NOMO-1 (cell line): ENCODE results near the gene FAM240A.

ENCODE experiments used
- DNase-seq, 2 experiments: peaks; one replicate each; lab custom pipeline; 2025; ENCODE audit not compliant: unreplicated experiment in 2 of 2; lab: John Stamatoyannopoulos, UW

FAM240A gene

GRCh38 chr3:46624975-46625490, 12.7 kb downstream of the FAM240A start:
- DNase-seq: no peak

DNA sequence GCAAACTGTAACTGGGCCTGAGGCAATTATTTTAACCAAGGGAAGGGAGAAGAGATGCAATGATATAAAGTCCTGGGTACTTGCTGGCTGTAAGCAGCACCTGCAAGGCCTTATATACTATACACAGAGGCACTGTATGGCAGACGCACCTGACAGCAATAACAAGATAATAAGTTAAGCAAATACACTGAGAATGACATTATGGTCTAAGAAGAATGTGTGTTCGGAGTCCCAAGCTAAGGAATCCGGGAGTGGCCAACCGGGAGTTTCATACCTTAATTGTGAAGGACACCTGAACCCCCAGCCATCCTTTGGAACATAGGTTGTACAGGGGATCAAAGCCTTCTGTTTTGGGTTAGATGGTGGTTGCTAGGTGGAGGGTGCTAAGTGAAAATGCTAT, 13.7 kb downstream of the FAM240A start:
- DNase-seq: no peak

- DNase-seq: no peak
These were observed 14.8 kb downstream of the FAM240A start for GRCh38 chr3:46627078-46627477.

- DNase-seq: no peak
These were observed 16.6 kb downstream of the FAM240A start for GRCh38 chr3:46628901-46629369.

DNA sequence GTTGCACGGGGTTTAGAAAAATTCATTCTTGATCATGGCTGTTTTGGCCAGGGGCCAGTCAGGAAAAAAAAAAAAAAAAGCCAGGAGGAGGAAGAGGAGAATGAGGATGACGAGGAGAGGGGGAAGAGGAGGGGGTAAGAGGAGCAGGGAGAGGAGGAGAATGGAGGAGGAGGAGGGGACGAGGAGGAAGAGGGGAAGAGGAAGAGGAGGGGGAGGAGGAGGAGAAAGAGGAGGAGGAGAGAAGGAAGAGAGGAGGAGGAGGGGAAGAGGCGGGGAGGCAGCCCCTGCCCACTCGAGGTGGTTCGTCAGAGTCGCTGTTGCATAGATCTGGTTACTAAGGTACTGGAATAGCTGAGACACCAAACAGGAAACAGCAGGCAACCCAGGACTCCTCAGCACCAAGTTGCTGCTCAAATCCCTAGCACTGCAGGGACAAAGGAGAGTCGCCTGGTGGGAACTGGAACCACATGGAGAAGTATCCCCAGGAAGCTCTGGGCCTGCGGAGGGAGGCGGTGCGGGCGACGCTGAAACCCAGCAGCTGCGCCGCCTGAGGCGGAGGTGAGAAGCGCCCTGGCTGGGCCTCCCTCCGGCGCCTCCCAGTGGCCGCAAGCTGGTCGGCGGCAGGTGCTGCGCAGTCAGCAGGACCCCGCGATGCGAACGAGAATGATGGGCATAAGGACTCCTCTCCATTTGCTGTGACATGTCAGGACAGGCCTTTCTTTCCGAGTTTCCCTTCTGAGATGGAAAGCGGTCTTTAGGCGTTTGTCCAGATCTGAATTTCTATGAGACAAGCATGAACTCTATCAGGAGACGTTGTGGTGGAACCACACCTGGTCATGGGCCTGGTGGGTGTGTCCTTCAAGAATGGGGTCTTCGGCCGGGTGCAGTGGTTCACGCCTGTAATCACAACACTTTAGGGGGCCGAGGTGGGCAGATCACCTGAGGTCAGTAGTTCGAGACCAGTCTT, 17.5 kb downstream of the FAM240A start:
- peak; percentile 70 to 90 for DNase-seq

DNA sequence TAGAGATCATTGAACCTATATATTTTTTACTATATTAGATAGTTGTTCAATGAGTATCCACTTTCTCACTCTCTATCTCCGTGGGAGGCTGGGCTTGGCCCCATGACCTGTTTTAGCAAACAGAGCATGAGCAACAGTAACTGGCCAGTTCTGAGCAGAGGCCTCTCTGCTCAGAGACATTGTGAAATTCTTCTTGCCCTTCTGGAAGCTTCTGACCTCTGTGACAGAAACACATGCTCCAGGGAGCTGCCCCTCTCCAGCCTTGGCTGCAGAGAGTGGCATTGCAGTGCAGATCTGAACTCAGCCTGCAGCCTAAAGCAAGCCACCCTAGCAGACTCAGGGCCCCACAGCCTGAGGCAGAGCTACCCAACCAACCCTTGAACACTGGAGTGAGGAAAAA, 20.5 kb downstream of the FAM240A start:
- DNase-seq: no peak

DNA sequence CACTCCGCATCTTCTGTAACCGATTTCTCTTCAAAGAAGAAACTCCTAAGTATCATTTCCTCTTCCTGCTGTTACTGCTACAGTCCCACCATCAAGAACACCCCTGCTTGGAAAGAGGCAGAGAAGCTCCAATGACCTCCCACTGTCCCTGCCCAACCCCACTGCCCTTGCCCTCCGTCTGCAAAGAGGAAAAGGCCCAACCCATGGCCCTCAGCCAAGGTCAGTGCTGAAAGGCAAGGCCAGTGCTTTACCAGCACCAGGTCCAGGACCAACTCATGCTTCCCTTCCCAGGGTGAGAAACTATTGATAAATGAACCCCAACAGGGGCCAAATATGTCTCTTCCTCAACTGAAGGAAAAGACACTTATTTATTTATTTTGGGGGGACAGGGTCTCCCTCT, 22.5 kb downstream of the FAM240A start:
- peak in 1 of 2 experiments; percentile 1 for DNase-seq

DNA sequence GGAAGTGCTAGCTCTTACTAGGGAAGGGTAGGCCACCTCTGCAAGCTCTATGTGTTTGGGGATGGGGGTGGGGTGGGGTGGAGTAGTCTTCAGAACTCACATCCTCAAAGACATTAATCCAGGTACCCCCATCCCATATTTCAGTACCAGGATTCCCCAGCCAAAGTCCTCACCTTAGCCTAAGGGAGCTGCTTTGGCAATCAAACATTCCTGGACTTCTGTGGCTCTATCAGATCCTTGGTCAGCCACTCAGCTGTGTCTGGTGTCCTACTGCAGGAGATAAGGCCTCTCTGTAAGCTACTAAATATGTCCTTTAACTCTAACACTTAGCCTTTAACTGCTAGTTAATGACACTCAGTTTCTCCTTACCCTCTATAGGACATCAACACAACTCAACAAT, 26.9 kb downstream of the FAM240A start:
- no peak for DNase-seq

- peak in 1 of 2 experiments; percentile 10 for DNase-seq
These were observed 28.6 kb downstream of the FAM240A start for GRCh38 chr3:46640927-46641326.

DNA sequence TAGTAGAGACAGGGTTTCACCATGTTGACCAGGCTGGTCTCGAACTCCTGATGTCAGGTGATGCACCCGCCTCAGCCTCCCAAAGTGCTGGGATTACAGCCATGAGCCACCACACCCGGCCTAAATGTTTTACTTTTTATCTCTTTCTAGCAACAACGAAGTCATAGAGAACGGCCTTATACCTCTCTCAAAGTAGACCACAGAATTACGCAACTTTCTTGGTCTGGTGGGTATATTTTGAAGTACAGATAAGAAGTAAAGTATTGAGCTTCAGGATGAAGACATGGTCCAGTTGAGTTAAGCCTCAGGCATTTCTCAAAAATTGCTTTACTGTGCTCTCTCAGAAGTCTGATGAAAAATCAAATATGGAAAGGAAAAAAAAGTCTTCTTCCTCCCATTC, 30.6 kb downstream of the FAM240A start:
- peak in 1 of 2 experiments; percentile 49 for DNase-seq

DNA sequence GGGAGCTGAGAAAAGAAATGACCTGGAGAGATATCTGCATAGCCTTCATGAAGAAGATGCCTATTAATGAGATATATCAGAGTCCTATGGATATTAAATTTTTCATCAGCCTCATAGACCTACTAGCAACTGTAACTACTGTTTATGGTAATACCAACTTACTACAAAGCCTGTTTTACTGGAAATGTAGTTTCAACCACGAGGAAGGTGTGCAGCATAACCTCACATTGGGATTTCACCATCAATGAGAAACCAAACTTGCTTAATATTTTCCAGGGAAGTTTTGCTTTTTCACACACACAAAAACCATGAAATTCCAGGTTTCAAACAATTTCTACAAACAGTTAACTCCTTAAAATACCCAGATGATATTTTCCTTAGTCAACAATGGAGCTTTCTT, 31.4 kb downstream of the FAM240A start:
- DNase-seq: no peak

GRCh38 chr3:46646700-46647099, 34.4 kb downstream of the FAM240A start:
- no peak for DNase-seq

DNA sequence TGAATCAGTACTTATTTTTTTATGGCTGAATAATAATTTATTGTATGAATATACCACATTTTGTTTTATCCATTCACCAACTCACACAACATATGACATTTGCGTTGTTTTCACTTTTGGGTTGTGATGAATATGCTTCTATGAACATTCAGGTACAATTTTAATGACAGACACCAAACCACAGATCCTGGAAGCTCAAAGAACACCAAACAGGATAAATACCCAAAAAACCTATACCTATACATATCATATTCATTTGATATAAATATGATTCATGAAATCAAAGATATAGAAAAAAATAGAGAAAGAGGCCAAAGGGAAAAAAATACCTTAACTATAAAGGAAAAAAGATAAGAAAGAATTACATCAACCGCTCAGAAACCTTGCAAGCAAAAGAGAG, 35.8 kb downstream of the FAM240A start:
- no peak for DNase-seq

- no peak for DNase-seq
These were observed 37.1 kb downstream of the FAM240A start for GRCh38 chr3:46649436-46649835.

GRCh38 chr3:46651084-46651483, 38.8 kb downstream of the FAM240A start:
- DNase-seq: no peak

DNA sequence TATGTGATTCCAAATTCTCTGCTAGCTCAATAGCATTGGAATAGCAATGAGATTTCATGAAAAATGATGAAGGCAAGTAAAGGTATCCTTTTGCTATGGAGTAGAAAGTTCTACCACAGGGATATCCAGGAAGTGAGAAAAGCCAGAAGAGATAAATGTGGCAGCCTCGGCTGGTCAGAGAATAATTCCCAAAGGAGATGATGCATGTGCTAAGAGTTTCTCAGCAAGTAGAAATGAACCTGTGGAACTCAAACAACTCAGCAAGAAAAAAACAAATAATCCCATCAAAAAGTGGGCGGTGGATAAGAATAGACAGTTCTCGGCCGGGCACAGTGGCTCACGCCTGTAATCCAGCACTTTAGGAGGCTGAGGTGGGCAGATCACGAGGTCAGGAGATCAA, 42.9 kb downstream of the FAM240A start:
- no peak for DNase-seq

DNA sequence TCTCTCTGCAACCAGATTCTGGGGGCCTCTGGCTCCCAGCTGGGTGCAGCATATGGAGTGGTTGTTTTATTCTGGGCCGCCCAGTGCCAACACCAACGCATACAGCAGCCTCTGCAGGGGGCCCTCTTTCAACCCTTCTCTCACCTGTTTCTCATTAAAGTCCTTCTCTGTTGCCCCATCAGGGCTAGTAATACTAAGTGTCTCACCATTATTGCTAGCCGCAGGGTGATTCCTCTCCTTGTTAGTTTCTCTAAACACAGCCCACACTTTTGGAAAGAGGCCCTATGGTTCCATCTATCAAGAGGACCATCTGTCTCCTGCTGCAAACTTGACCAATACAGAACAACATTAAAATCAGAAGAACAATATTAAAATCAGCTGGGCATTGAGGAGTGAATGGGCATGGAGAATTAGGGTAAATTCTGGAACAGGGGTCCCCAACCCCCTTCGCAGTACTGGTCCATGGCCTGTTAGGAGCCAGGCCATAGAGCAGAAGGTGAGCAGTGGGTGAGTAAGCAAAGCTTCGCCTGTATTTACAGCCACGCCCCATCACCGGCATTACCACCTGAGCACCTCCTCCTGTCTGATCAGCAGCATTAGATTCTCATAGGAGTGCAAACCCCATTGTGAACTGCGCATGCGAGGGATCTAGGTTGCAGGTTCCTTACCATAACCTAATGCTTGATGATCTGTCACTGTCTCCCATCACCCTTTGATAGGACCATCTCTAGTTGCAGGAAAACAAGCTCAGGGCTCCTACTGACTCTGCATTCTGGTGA, 44.6 kb downstream of the FAM240A start:
- DNase-seq: no peak

- no peak for DNase-seq
These were observed 47.0 kb downstream of the FAM240A start for GRCh38 chr3:46659285-46659684.

GRCh38 chr3:46660003-46660402, 47.7 kb downstream of the FAM240A start:
- no peak for DNase-seq

GRCh38 chr3:46660543-46661523, 48.5 kb downstream of the FAM240A start:
- DNase-seq: no peak
